ENCODE data around the gene JAKMIP2. TPM values are rescaled to one million over a fixed set of nuclear protein-coding genes. Genes with fewer than 3 reads are reported as not detected.
"Not testable (repeated sequence)": the region's sequence is repeated elsewhere in the genome, so short reads cannot be mapped to it uniquely, and the experiment has no call there.

The JAKMIP2 gene
- total and polyA plus RNA-seq, 7 donors, result 0.01 to 0.08 (median 0.06) TPM; not detected in 2

GRCh38 chr5:147558826-147559225 is 223.7 kb downstream of the JAKMIP2 start:
- WGBS, 3 donors, result 8 to 11% (median 9%) methylated on average over 2 of the region's 2 CpGs
- Histone ChIP-seq H3K27ac (no peak overlapping the region), H3K4me1 (peaks cover 1% of the 10 kb centered on the region), H3K27me3 (ENCODE audit: insufficient read depth in 3 of 3, low read length in 2 of 3) (no peaks in the 10 kb centered on the region), H3K9me3 (no peaks in the 10 kb centered on the region), H3K4me3 (no peak overlapping the region), H3K36me3 (ENCODE audit: insufficient read depth in 1 of 2, low read depth in 1 of 2) (no peaks in the 10 kb centered on the region)
- intact Hi-C loops (cut with DNase I), result loop anchor here (1.0 to 5.0 kb wide), 4 partner anchors 52 to 337 kb away; no protein-coding TSS in a partner anchor
- peak; percentile 67 to 91 (median 88) for ATAC-seq
- peak in 1 of 2 donors; percentile 51 for DNase-seq
- TF ChIP-seq, protein P1, sequence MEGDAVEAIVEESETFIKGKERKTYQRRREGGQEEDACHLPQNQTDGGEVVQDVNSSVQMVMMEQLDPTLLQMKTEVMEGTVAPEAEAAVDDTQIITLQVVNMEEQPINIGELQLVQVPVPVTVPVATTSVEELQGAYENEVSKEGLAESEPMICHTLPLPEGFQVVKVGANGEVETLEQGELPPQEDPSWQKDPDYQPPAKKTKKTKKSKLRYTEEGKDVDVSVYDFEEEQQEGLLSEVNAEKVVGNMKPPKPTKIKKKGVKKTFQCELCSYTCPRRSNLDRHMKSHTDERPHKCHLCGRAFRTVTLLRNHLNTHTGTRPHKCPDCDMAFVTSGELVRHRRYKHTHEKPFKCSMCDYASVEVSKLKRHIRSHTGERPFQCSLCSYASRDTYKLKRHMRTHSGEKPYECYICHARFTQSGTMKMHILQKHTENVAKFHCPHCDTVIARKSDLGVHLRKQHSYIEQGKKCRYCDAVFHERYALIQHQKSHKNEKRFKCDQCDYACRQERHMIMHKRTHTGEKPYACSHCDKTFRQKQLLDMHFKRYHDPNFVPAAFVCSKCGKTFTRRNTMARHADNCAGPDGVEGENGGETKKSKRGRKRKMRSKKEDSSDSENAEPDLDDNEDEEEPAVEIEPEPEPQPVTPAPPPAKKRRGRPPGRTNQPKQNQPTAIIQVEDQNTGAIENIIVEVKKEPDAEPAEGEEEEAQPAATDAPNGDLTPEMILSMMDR (IDR thresholded peaks at IDR 0.05), result peak; percentile 57

- H3K27ac ChIP-seq, result no peak overlapping the region
- TF ChIP-seq, protein P1 (IDR thresholded peaks at IDR 0.05), result no peak
- H3K9me3 ChIP-seq, result no peaks in the 10 kb centered on the region
- DNase-seq (no peak), ATAC-seq (peak in 1 of 4 donors; percentile 17)
- no peaks in the 10 kb centered on the region for H3K36me3 ChIP-seq (ENCODE audit: insufficient read depth in 1 of 2, low read depth in 1 of 2)
- intact Hi-C loops (cut with DNase I), result loop anchor here (1.0 to 5.0 kb wide), 3 partner anchors 51 to 336 kb away; no protein-coding TSS in a partner anchor
- peaks cover 3% of the 10 kb centered on the region for H3K4me1 ChIP-seq
- no peaks in the 10 kb centered on the region for H3K27me3 ChIP-seq (ENCODE audit: insufficient read depth in 3 of 3, low read length in 2 of 3)
- no peak overlapping the region for H3K4me3 ChIP-seq
- 77 to 83% (median 77%) methylated on average over 8 of the region's 8 CpGs for WGBS, 3 donors
These were observed 224.4 kb downstream of the JAKMIP2 start for GRCh38 chr5:147557876-147558745.

DNA sequence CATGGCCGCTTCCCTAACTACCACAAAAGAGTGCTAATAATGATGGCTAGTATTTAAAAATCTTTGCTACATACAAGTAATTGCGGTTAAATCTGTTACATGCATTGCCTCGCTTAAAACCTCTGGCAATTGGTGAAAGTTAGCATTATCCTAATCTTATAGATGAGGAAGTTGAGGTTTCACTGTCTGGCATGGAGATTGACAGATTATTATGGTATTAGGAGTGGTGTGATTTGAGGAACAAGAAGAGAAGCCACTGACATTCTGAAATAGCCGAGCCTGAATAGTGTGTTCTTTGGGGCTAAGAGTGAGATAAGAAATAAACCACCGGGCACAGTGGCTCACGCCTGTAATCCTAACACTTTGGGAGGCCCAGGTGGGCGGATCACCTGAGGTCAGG is 227.4 kb downstream of the JAKMIP2 start:
- intact Hi-C loops (cut with DNase I), result loop anchor here (5.0 kb wide), 2 partner anchors 48 to 333 kb away; no protein-coding TSS in a partner anchor
- Histone ChIP-seq H3K9me3 (no peaks in the 10 kb centered on the region), H3K4me1 (peaks cover 6% of the 10 kb centered on the region), H3K4me3 (no peak overlapping the region), H3K36me3 (ENCODE audit: insufficient read depth in 1 of 2, low read depth in 1 of 2) (no peaks in the 10 kb centered on the region), H3K27me3 (ENCODE audit: insufficient read depth in 3 of 3, low read length in 2 of 3) (no peaks in the 10 kb centered on the region), H3K27ac (no peak overlapping the region)
- 84 to 90% (median 87%) methylated on average over 7 of the region's 7 CpGs for WGBS, 3 donors
- ATAC-seq (no peak), DNase-seq (no peak)
- TF ChIP-seq, protein P1 (IDR thresholded peaks at IDR 0.05), result no peak

DNA sequence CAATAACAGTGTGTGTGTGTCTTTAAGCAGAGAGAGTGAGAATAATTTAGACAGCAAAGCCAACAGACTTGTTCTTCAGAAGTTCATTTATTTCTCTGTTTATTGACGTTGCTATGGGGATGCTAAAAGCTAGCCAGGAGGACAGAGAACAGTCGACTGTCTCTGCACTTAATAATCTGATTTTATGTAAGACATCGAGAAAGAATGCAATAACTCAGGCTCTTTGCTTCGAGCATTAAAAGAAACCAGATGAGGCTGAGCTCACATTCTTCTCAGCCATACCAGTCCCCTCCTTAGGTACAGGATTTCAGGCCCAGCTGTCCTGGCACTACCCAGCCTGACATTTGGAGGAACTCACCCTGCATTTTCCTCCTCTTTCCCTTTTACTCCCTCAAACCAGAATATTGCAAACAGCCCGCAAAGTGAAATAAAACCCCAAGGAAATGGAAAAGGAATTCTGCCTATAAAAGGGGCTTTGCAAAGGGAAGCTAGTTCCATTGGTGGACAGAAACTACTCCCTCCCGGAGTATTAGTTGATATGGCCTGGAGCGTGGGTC is 228.2 kb downstream of the JAKMIP2 start:
- Histone ChIP-seq H3K27me3 (ENCODE audit: insufficient read depth in 3 of 3, low read length in 2 of 3) (no peaks in the 10 kb centered on the region), H3K9me3 (no peaks in the 10 kb centered on the region), H3K36me3 (ENCODE audit: insufficient read depth in 1 of 2, low read depth in 1 of 2) (no peaks in the 10 kb centered on the region), H3K4me1 (peaks cover 6% of the 10 kb centered on the region), H3K27ac (peak overlapping the region; percentile 31), H3K4me3 (no peak overlapping the region)
- ATAC-seq, result peak in 3 of 4 donors; percentile 24 to 52 (median 38)
- WGBS, 3 donors, result 11 to 22% (median 18%) methylated on average over 7 of the region's 7 CpGs
- intact Hi-C loops (cut with DNase I), result no loop called here
- DNase-seq, result no peak
- TF ChIP-seq, protein P1 (IDR thresholded peaks at IDR 0.05), result no peak

DNA sequence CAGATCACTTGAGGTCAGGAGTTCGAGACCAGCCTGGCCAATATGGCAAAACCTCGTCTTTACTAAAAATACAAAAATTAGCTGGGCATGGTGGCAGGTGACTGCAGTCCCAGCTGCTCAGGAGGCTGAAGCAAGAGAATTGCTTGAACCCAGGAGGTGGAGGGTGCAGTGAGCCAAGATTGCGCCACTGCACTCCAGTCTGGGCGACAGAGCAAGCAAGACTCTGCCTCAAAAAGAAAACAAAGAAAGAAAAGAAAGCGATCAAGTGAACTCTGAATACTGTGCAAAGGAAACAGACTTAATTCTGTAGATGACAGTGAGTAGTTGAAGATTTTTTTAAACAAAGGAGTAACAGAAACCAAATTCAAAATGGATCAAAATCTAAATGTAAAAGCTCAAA is 228.7 kb downstream of the JAKMIP2 start:
- intact Hi-C loops (cut with DNase I); H3K4me3 ChIP-seq; H3K27me3 ChIP-seq (ENCODE audit: insufficient read depth in 3 of 3, low read length in 2 of 3); H3K36me3 ChIP-seq (ENCODE audit: insufficient read depth in 1 of 2, low read depth in 1 of 2); ATAC-seq; H3K9me3 ChIP-seq; H3K4me1 ChIP-seq: not testable (repeated sequence)
- 39 to 52% (median 51%) methylated on average over 5 of the region's 5 CpGs for WGBS, 3 donors
- peak overlapping the region; percentile 31 for H3K27ac ChIP-seq
- DNase-seq, result peak; percentile 29 to 54

All from psoas muscle (tissue), 8 donors.